ENCODE measurements around the gene SPAAR. TPM values are rescaled to one million over a fixed set of nuclear protein-coding genes. Genes with fewer than 3 reads are reported as not detected.

Gene SPAAR
- total and polyA plus RNA-seq, 4 donors: 0.65 to 2.4 (median 1.1) TPM

- H3K27me3 ChIP-seq (ENCODE audit: control insufficient read depth in 4 of 4, insufficient read depth in 4 of 4, low read length in 3 of 4): peaks cover 0 to 5% (median 0%) of the 10 kb centered on the region in 4 donors
- H3K9ac ChIP-seq (ENCODE audit: low read depth in 1 of 2, low read length in 2 of 2): no peak overlapping the region
- no peak overlapping the region for H3K4me3 ChIP-seq (ENCODE audit: low read depth in 1 of 3, low read length in 3 of 3)
- DNase-seq (ENCODE audit: low spot score): no peak
- H3K27ac ChIP-seq (ENCODE audit: low read depth in 1 of 2, low read length in 2 of 2): no peak overlapping the region
- 92% methylated on average over 4 of the region's 4 CpGs for WGBS
- no peaks in the 10 kb centered on the region for H3K36me3 ChIP-seq (ENCODE audit: control insufficient read depth in 4 of 4, insufficient read depth in 3 of 4, low read depth in 1 of 4, low read length in 3 of 4)
- no peaks in the 10 kb centered on the region for H3K9me3 ChIP-seq (ENCODE audit: control insufficient read depth in 4 of 4, low read length in 3 of 4)
- no peaks in the 10 kb centered on the region for H3K4me1 ChIP-seq (ENCODE audit: control insufficient read depth in 4 of 4, insufficient read depth in 4 of 4, low read length in 3 of 4)
- TF ChIP-seq EGR1 (IDR thresholded peaks at IDR 0.05; ENCODE audit: low read depth in 2 of 2): no peak
- TF ChIP-seq SP1 (IDR thresholded peaks at IDR 0.05): no peak
- TF ChIP-seq YY1 (IDR thresholded peaks at IDR 0.05): no peak
- TF ChIP-seq RXRA (IDR thresholded peaks at IDR 0.05): no peak
- TF ChIP-seq HNF4A (conservative IDR thresholded peaks at IDR 0.05): no peak
- TF ChIP-seq TAF1 (conservative IDR thresholded peaks at IDR 0.05): no peak
- no peak for TF ChIP-seq FOXA1 (IDR thresholded peaks at IDR 0.05)
- TF ChIP-seq ZBTB33 (IDR thresholded peaks at IDR 0.05): no peak
- TF ChIP-seq CTCF (IDR thresholded peaks at IDR 0.05; ENCODE audit: low read depth, low read length, missing input control): no peak
- TF ChIP-seq GABPA (IDR thresholded peaks at IDR 0.05 in 1 of 2, conservative IDR thresholded peaks at IDR 0.05 in 1 of 2): no peak
- no peak for TF ChIP-seq REST (IDR thresholded peaks at IDR 0.05)
- no peak for TF ChIP-seq FOXA2 (IDR thresholded peaks at IDR 0.05)
- no peak for TF ChIP-seq RAD21 (IDR thresholded peaks at IDR 0.05)
These were observed 41.8 kb upstream of the SPAAR start for GRCh38 chr9:35867538-35867937.

GRCh38 chr9:35868933-35869332 is 40.4 kb upstream of the SPAAR start:
- Histone ChIP-seq H3K27ac (ENCODE audit: low read depth in 1 of 2, low read length in 2 of 2) (no peak overlapping the region), H3K4me3 (ENCODE audit: low read depth in 1 of 3, low read length in 3 of 3) (no peak overlapping the region), H3K36me3 (ENCODE audit: control insufficient read depth in 4 of 4, insufficient read depth in 3 of 4, low read depth in 1 of 4, low read length in 3 of 4) (no peaks in the 10 kb centered on the region), H3K9me3 (ENCODE audit: control insufficient read depth in 4 of 4, low read length in 3 of 4) (no peaks in the 10 kb centered on the region), H3K27me3 (ENCODE audit: control insufficient read depth in 4 of 4, insufficient read depth in 4 of 4, low read length in 3 of 4) (no peaks in the 10 kb centered on the region), H3K4me1 (ENCODE audit: control insufficient read depth in 4 of 4, insufficient read depth in 4 of 4, low read length in 3 of 4) (no peaks in the 10 kb centered on the region), H3K9ac (ENCODE audit: low read depth in 1 of 2, low read length in 2 of 2) (no peak overlapping the region)
- TF ChIP-seq NR2F2 (IDR thresholded peaks at IDR 0.05) (no peak), HNF4G (IDR thresholded peaks at IDR 0.05) (no peak), GABPA (IDR thresholded peaks at IDR 0.05 in 1 of 2, conservative IDR thresholded peaks at IDR 0.05 in 1 of 2) (no peak), FOXA1 (IDR thresholded peaks at IDR 0.05) (no peak), RXRA (IDR thresholded peaks at IDR 0.05) (no peak), MAX (IDR thresholded peaks at IDR 0.05) (no peak), RAD21 (IDR thresholded peaks at IDR 0.05) (no peak), ATF3 (IDR thresholded peaks at IDR 0.05) (no peak), TAF1 (conservative IDR thresholded peaks at IDR 0.05) (no peak), SP1 (IDR thresholded peaks at IDR 0.05) (no peak)
- 87% methylated on average over 2 of the region's 2 CpGs for WGBS
- DNase-seq (ENCODE audit: low spot score): no peak

All from liver (tissue), 9 donors.